DND-41 (cell line): ENCODE data around the gene ZNF638.

ENCODE experiments used
- ATAC-seq: fragments of 200-7000 bp; cut with Tn5 transposase; 3 replicates; pipeline ENCODE4 v1.9.1; 2021; ENCODE audit warnings: low read depth; ENCODE audit not compliant: insufficient read depth
- DNase-seq: peaks from one replicate; pipeline ENCODE4 v3.0.0-alpha.2; 2020
- H2AFZ ChIP-seq: 2 replicates; pipeline ENCODE4 v1.6.0; 2012; ENCODE audit warnings: low read depth, low read length
- H3K27ac ChIP-seq: 2 replicates; pipeline ENCODE4 v1.5.1; 2012; ENCODE audit warnings: low read length, inconsistent platforms
- H3K27me3 ChIP-seq: fragments of 200-600 bp; sonication (generic); 2 replicates; pipeline ENCODE4 v1.6.0; 2012; ENCODE audit warnings: low read length, mild to moderate bottlenecking, inconsistent platforms; ENCODE audit not compliant: insufficient read depth, poor library complexity
- H3K36me3 ChIP-seq: 2 replicates; pipeline ENCODE4 v1.5.1; 2012; ENCODE audit warnings: low read length, inconsistent platforms; ENCODE audit not compliant: insufficient read depth
- H3K4me1 ChIP-seq: 2 replicates; pipeline ENCODE4 v1.5.1; 2012; ENCODE audit warnings: mild to moderate bottlenecking, low read length; ENCODE audit not compliant: insufficient read depth
- H3K4me2 ChIP-seq: 2 replicates; pipeline ENCODE4 v1.6.0; 2012; ENCODE audit warnings: mild to moderate bottlenecking, moderate library complexity, low read length, inconsistent platforms; ENCODE audit not compliant: insufficient read depth
- H3K4me3 ChIP-seq, 2 experiments: fragments of 200-600 bp in 1 of 2; shearing (Covaris generic) in 1 of 2; 2 replicates each; pipeline ENCODE4 v1.5.1; 2012 to 2016; ENCODE audit warnings: inconsistent platforms in 2 of 2, low read length in 2 of 2, mild to moderate bottlenecking in 2 of 2, low read depth in 1 of 2, moderate library complexity in 1 of 2
- H3K79me2 ChIP-seq: 2 replicates; pipeline ENCODE4 v1.6.0; 2012; ENCODE audit warnings: low read length, inconsistent platforms; ENCODE audit not compliant: insufficient read depth
- H3K9ac ChIP-seq: 2 replicates; pipeline ENCODE4 v1.6.0; 2012; ENCODE audit warnings: low read depth, mild to moderate bottlenecking, inconsistent platforms, low read length, moderate library complexity
- H3K9me3 ChIP-seq: 2 replicates; pipeline ENCODE4 v1.5.1; 2012; ENCODE audit warnings: low read length, moderate library complexity, mild to moderate bottlenecking, inconsistent platforms; ENCODE audit not compliant: insufficient read depth, severe bottlenecking
- H4K20me1 ChIP-seq: 2 replicates; pipeline ENCODE4 v1.6.0; 2012; ENCODE audit warnings: low read length; ENCODE audit not compliant: insufficient read depth
- CTCF ChIP-seq: IDR thresholded peaks from 2 replicates; pipeline ENCODE4 v1.5.1; 2012; ENCODE audit warnings: borderline replicate concordance, low read length, moderate library complexity, mild to moderate bottlenecking; ENCODE audit not compliant: poor library complexity, severe bottlenecking; ENCODE audit errors: extremely low read depth
- EZH2 ChIP-seq: IDR thresholded peaks from 3 replicates; pipeline ENCODE4 v1.6.1; 2012; ENCODE audit warnings: borderline replicate concordance, low read depth, mild to moderate bottlenecking, moderate library complexity, low read length, inconsistent platforms; ENCODE audit not compliant: severe bottlenecking

Gene ZNF638

GRCh38 chr2:71336384-71336783, 4.8 kb downstream of the ZNF638 start:
- ATAC-seq (no peak), DNase-seq (no peak)
- H3K27ac ChIP-seq, result no peak overlapping the region
- H3K36me3 ChIP-seq, result peaks cover 34% of the 10 kb centered on the region
- no peak overlapping the region for H3K9ac ChIP-seq
- H3K79me2 ChIP-seq, result peaks cover 99% of the 10 kb centered on the region
- H3K4me2 ChIP-seq, result peak overlapping the region; percentile 24
- H3K9me3 ChIP-seq, result no peaks in the 10 kb centered on the region
- H4K20me1 ChIP-seq, result peaks cover 65% of the 10 kb centered on the region; the same call in 1 of the 2 replicates
- H2AFZ ChIP-seq, result no peak overlapping the region
- no peak for TF ChIP-seq CTCF
- TF ChIP-seq EZH2, result no peak
- no peak overlapping the region for H3K4me3 ChIP-seq
- H3K4me1 ChIP-seq, result peaks cover 33% of the 10 kb centered on the region
- no peaks in the 10 kb centered on the region for H3K27me3 ChIP-seq

- DNase-seq (no peak), ATAC-seq (no peak)
- Histone ChIP-seq H3K4me1 (peaks cover 33% of the 10 kb centered on the region), H3K79me2 (peaks cover 100% of the 10 kb centered on the region), H3K9me3 (no peaks in the 10 kb centered on the region), H4K20me1 (peaks cover 69% of the 10 kb centered on the region; the same call in 1 of the 2 replicates), H3K4me2 (peak overlapping the region; percentile 24), H3K4me3 (no peak overlapping the region), H3K9ac (no peak overlapping the region), H3K36me3 (peaks cover 34% of the 10 kb centered on the region), H3K27ac (no peak overlapping the region), H2AFZ (no peak overlapping the region), H3K27me3 (no peaks in the 10 kb centered on the region)
- no peak for TF ChIP-seq CTCF
- TF ChIP-seq EZH2, result no peak
Observed at GRCh38 chr2:71336802-71337201, 5.2 kb downstream of the ZNF638 start.

- Histone ChIP-seq H3K79me2 (peaks cover 100% of the 10 kb centered on the region), H4K20me1 (peaks cover 79% of the 10 kb centered on the region; the same call in 1 of the 2 replicates), H3K4me1 (peaks cover 30% of the 10 kb centered on the region), H3K27me3 (no peaks in the 10 kb centered on the region), H3K27ac (no peak overlapping the region), H3K4me3 (no peak overlapping the region), H3K36me3 (peaks cover 29% of the 10 kb centered on the region), H3K9ac (no peak overlapping the region), H3K4me2 (no peak overlapping the region; the same call in 1 of the 2 replicates), H3K9me3 (no peaks in the 10 kb centered on the region), H2AFZ (no peak overlapping the region)
- ATAC-seq, result no peak
- TF ChIP-seq EZH2 (no peak), CTCF (no peak)
- no peak for DNase-seq
Observed at GRCh38 chr2:71337776-71338175, 6.2 kb downstream of the ZNF638 start.

- Histone ChIP-seq H2AFZ (no peak overlapping the region), H3K79me2 (peaks cover 100% of the 10 kb centered on the region), H3K27me3 (no peaks in the 10 kb centered on the region), H3K4me2 (no peak overlapping the region), H3K4me1 (peaks cover 13% of the 10 kb centered on the region), H3K4me3 (no peak overlapping the region), H3K36me3 (peaks cover 24% of the 10 kb centered on the region), H4K20me1 (peaks cover 86% of the 10 kb centered on the region; the same call in 1 of the 2 replicates), H3K27ac (no peak overlapping the region), H3K9me3 (no peaks in the 10 kb centered on the region), H3K9ac (no peak overlapping the region)
- TF ChIP-seq CTCF, result no peak
- DNase-seq (no peak), ATAC-seq (no peak)
Observed at GRCh38 chr2:71339685-71340084, 8.1 kb downstream of the ZNF638 start.
